ENCODE measurements around the gene MIA2. TPM values are rescaled to one million over a fixed set of nuclear protein-coding genes. Genes with fewer than 3 reads are reported as not detected.

Gene MIA2
- total and polyA plus RNA-seq, 2 donors from 2014 or later, result 63.2 to 65.6 TPM

GRCh38 chr14:39267608-39268005, 33.9 kb downstream of the MIA2 start:
- Histone ChIP-seq H3K27me3 (ENCODE audit: control insufficient read depth, insufficient read depth, low read length) (no peaks in the 10 kb centered on the region), H3K27ac (ENCODE audit: low read depth in 2 of 2, low read length in 2 of 2) (peak overlapping the region; percentile 97 to 99), H3K9ac (ENCODE audit: low read length in 3 of 3) (peak overlapping the region; percentile 41 to 87 (median 70)), H3K9me3 (ENCODE audit: control insufficient read depth in 2 of 3, insufficient read depth in 1 of 3, low read length in 3 of 3) (no peaks in the 10 kb centered on the region), H3K4me1 (ENCODE audit: control insufficient read depth in 2 of 3, insufficient read depth in 2 of 3, low read depth in 1 of 3, low read length in 3 of 3) (peaks cover 0 to 4% (median 0%) of the 10 kb centered on the region in 3 donors), H3K4me3 (ENCODE audit: low read length in 3 of 3) (peak overlapping the region; percentile 78 to 87 (median 81)), H3K36me3 (ENCODE audit: control insufficient read depth in 2 of 3, insufficient read depth in 3 of 3, low read length in 3 of 3) (no peaks in the 10 kb centered on the region)
- DNase-seq (peak in 1 of 5 donors; percentile 69), FAIRE-seq (no peak)
- TF ChIP-seq CTCF (IDR thresholded peaks at IDR 0.05; ENCODE audit: borderline replicate concordance, extremely low read depth, insufficient read depth), result no peak
- intact Hi-C loops (cut with DNase I), result no loop called here

DNA sequence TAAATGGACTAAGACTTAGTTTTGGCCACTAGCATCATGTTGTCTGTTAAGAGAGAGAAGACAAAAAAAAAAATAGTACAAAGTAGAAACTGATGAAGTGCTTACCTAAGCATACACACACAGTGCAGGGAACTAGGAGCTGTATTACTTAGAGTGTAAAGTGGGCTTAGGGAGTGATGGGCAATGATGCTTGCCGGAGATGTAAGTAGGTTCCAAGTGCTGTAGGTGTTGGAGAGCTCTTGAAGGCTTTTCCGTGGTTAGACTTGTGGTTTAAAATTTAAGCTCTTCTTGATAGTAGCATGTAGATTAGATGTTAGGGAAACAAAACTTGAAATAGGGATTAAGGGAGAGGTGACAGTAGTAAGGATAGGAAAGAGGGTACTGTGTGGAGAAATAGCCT, 34.7 kb downstream of the MIA2 start:
- TF ChIP-seq CTCF (IDR thresholded peaks at IDR 0.05; ENCODE audit: borderline replicate concordance, extremely low read depth, insufficient read depth), result no peak
- Histone ChIP-seq H3K27ac (ENCODE audit: low read depth in 2 of 2, low read length in 2 of 2) (no peak overlapping the region), H3K4me3 (ENCODE audit: low read length in 3 of 3) (peak overlapping the region; percentile 78 to 87 (median 81)), H3K9ac (ENCODE audit: low read length in 3 of 3) (peak overlapping the region in 2 of 3 donors; percentile 8 to 22), H3K27me3 (ENCODE audit: control insufficient read depth, insufficient read depth, low read length) (no peaks in the 10 kb centered on the region), H3K9me3 (ENCODE audit: control insufficient read depth in 2 of 3, insufficient read depth in 1 of 3, low read length in 3 of 3) (no peaks in the 10 kb centered on the region), H3K4me1 (ENCODE audit: control insufficient read depth in 2 of 3, insufficient read depth in 2 of 3, low read depth in 1 of 3, low read length in 3 of 3) (peaks cover 0 to 4% (median 0%) of the 10 kb centered on the region in 3 donors), H3K36me3 (ENCODE audit: control insufficient read depth in 2 of 3, insufficient read depth in 3 of 3, low read length in 3 of 3) (no peaks in the 10 kb centered on the region)
- intact Hi-C loops (cut with DNase I), result no loop called here
- DNase-seq, result peak in 2 of 5 donors; percentile 58 to 61
- FAIRE-seq, result no peak

- Histone ChIP-seq H3K4me1 (ENCODE audit: control insufficient read depth in 2 of 3, insufficient read depth in 2 of 3, low read depth in 1 of 3, low read length in 3 of 3) (peaks cover 0 to 4% (median 4%) of the 10 kb centered on the region in 3 donors), H3K27me3 (ENCODE audit: control insufficient read depth, insufficient read depth, low read length) (no peaks in the 10 kb centered on the region), H3K4me3 (ENCODE audit: low read length in 3 of 3) (no peak overlapping the region), H3K27ac (ENCODE audit: low read depth in 2 of 2, low read length in 2 of 2) (no peak overlapping the region), H3K9me3 (ENCODE audit: control insufficient read depth in 2 of 3, insufficient read depth in 1 of 3, low read length in 3 of 3) (no peaks in the 10 kb centered on the region), H3K36me3 (ENCODE audit: control insufficient read depth in 2 of 3, insufficient read depth in 3 of 3, low read length in 3 of 3) (no peaks in the 10 kb centered on the region), H3K9ac (ENCODE audit: low read length in 3 of 3) (no peak overlapping the region)
- no peak for TF ChIP-seq CTCF (IDR thresholded peaks at IDR 0.05; ENCODE audit: borderline replicate concordance, extremely low read depth, insufficient read depth)
- DNase-seq (no peak), FAIRE-seq (no peak)
- intact Hi-C loops (cut with DNase I), result no loop called here
Observed at GRCh38 chr14:39272918-39273317, 39.2 kb downstream of the MIA2 start.

- no peak for TF ChIP-seq CTCF (IDR thresholded peaks at IDR 0.05; ENCODE audit: borderline replicate concordance, extremely low read depth, insufficient read depth)
- no peaks in the 10 kb centered on the region for H3K27me3 ChIP-seq (ENCODE audit: control insufficient read depth, insufficient read depth, low read length)
- H3K36me3 ChIP-seq (ENCODE audit: control insufficient read depth in 2 of 3, insufficient read depth in 3 of 3, low read length in 3 of 3), result peaks cover 0 to 9% (median 0%) of the 10 kb centered on the region in 3 donors
- DNase-seq, result no peak
- no peak overlapping the region for H3K27ac ChIP-seq (ENCODE audit: low read depth in 2 of 2, low read length in 2 of 2)
- H3K9me3 ChIP-seq (ENCODE audit: control insufficient read depth in 2 of 3, insufficient read depth in 1 of 3, low read length in 3 of 3), result no peaks in the 10 kb centered on the region
- intact Hi-C loops (cut with DNase I), result no loop called here
- no peak overlapping the region for H3K9ac ChIP-seq (ENCODE audit: low read length in 3 of 3)
- H3K4me3 ChIP-seq (ENCODE audit: low read length in 3 of 3), result no peak overlapping the region
- H3K4me1 ChIP-seq (ENCODE audit: control insufficient read depth in 2 of 3, insufficient read depth in 2 of 3, low read depth in 1 of 3, low read length in 3 of 3), result peaks cover 0 to 4% (median 0%) of the 10 kb centered on the region in 3 donors
- no peak for FAIRE-seq
Observed at GRCh38 chr14:39275395-39275794, 41.7 kb downstream of the MIA2 start.

All from kidney (tissue), 14 donors.